Measurements from ENCODE around the gene NREP. TPM values are rescaled to one million over a fixed set of nuclear protein-coding genes. Genes with fewer than 3 reads are reported as not detected.
A peak's percentile ranks its signal among the peaks of the same experiment; 100 is the strongest.

The NREP gene
- total RNA-seq (10 to 100 TPM; 12.6 to 82.7 TPM), polyA plus RNA-seq (1 to 10 TPM; 3.0 to 7.0 TPM)

DNA sequence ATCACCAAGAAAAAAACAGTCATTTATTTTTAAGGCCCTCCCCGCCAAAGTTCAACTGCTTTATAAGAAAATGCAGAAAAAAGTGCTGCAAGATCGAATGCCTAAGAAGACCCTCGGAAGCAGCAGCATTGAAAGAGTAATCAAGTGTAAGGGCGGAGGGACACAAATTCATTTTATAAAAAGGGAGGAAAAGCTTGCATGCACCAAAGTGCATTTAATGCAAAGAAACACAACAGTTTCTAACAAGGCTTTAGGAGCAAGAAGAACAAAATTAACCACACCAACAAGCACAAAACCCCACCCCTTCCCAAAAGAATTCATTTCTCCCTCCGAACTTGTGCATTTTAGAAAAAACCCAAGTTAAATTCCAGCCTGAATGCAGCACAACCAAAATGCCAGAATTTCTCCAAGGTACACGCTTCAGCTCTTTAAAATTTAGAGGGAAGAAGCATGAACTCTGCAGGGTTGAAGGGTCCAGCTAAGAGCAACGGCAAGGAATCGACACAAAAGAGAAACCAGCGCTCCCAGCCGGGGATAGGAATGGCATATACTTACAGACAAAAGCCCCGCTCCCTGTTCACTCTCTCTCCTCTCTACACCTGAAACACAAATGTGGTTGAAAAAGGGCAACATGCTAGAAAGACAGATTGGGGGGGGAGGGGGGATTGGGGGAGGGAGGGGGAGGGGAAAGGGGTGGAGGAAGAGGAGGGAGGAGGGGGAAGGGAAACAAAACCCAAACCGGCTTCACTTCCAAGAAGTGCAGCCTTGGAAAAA is at the start of gene NREP:
NREP (minus strand) TSS at position 614 of the 774 bp plus-strand sequence. CDS start 1,422 bp downstream, outside the sequence.
- no peaks in the 10 kb centered on the region for H3K9me3 ChIP-seq (ENCODE audit: control insufficient read depth in 4 of 4, low read length in 3 of 4)
- 3% methylated on average over 12 of the region's 12 CpGs for WGBS
- TF ChIP-seq FOXA2 (IDR thresholded peaks at IDR 0.05) (no peak), RAD21 (IDR thresholded peaks at IDR 0.05) (peak in 1 of 2 donors; percentile 0)
- peak within 1 kb of the TSS; percentile 57 to 89 for H3K9ac ChIP-seq (ENCODE audit: low read depth in 1 of 2, low read length in 2 of 2)
- peak within 1 kb of the TSS; percentile 74 to 86 (median 79) for H3K4me3 ChIP-seq (ENCODE audit: low read depth in 1 of 3, low read length in 3 of 3)
- DNase-seq (ENCODE audit: low spot score), result no peak
- peak within 1 kb of the TSS; percentile 92 to 94 for H3K27ac ChIP-seq (ENCODE audit: low read depth in 1 of 2, low read length in 2 of 2)
- H3K27me3 ChIP-seq (ENCODE audit: control insufficient read depth in 4 of 4, insufficient read depth in 4 of 4, low read length in 3 of 4), result no peaks in the 10 kb centered on the region
- no peaks in the 10 kb centered on the region for H3K36me3 ChIP-seq (ENCODE audit: control insufficient read depth in 4 of 4, insufficient read depth in 3 of 4, low read depth in 1 of 4, low read length in 3 of 4)
- H3K4me1 ChIP-seq (ENCODE audit: control insufficient read depth in 4 of 4, insufficient read depth in 4 of 4, low read length in 3 of 4), result peaks cover 0 to 20% (median 8%) of the 10 kb centered on the region in 4 donors

DNA sequence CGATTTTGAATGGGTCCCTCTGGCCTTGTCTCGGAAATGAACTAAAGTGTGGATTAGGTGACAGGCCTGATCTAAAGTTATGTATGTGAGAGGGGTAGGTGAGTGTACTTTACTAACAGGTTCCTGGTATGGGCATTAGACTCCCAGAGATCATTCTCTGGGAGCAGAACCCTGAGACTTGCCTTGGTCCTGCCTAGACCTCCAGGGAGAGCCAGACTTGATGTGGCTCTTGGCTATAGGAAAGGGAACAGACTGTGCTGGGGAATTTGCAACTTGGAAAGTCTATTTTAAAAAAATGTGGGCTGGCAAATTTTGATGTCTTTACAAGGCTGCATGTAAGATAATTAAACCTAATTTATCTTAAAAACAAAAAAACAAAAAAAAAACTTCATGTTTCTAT is 49.8 kb upstream of the NREP start:
- H3K27ac ChIP-seq (ENCODE audit: low read depth in 1 of 2, low read length in 2 of 2), result no peak overlapping the region
- H3K9me3 ChIP-seq (ENCODE audit: control insufficient read depth in 4 of 4, low read length in 3 of 4), result no peaks in the 10 kb centered on the region
- H3K4me1 ChIP-seq (ENCODE audit: control insufficient read depth in 4 of 4, insufficient read depth in 4 of 4, low read length in 3 of 4), result peaks cover 0 to 14% (median 0%) of the 10 kb centered on the region in 4 donors
- no peak for TF ChIP-seq GABPA (IDR thresholded peaks at IDR 0.05 in 1 of 2, conservative IDR thresholded peaks at IDR 0.05 in 1 of 2)
- TF ChIP-seq, protein P1, sequence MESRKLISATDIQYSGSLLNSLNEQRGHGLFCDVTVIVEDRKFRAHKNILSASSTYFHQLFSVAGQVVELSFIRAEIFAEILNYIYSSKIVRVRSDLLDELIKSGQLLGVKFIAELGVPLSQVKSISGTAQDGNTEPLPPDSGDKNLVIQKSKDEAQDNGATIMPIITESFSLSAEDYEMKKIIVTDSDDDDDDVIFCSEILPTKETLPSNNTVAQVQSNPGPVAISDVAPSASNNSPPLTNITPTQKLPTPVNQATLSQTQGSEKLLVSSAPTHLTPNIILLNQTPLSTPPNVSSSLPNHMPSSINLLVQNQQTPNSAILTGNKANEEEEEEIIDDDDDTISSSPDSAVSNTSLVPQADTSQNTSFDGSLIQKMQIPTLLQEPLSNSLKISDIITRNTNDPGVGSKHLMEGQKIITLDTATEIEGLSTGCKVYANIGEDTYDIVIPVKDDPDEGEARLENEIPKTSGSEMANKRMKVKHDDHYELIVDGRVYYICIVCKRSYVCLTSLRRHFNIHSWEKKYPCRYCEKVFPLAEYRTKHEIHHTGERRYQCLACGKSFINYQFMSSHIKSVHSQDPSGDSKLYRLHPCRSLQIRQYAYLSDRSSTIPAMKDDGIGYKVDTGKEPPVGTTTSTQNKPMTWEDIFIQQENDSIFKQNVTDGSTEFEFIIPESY (IDR thresholded peaks at IDR 0.05), result no peak
- no peak for TF ChIP-seq FOXA2 (IDR thresholded peaks at IDR 0.05)
- 89% methylated on average over 2 of the region's 2 CpGs for WGBS
- H3K4me3 ChIP-seq (ENCODE audit: low read depth in 1 of 3, low read length in 3 of 3), result no peak overlapping the region
- H3K9ac ChIP-seq (ENCODE audit: low read depth in 1 of 2, low read length in 2 of 2), result no peak overlapping the region
- DNase-seq (ENCODE audit: low spot score), result no peak
- H3K36me3 ChIP-seq (ENCODE audit: control insufficient read depth in 4 of 4, insufficient read depth in 3 of 4, low read depth in 1 of 4, low read length in 3 of 4), result no peaks in the 10 kb centered on the region
- H3K27me3 ChIP-seq (ENCODE audit: control insufficient read depth in 4 of 4, insufficient read depth in 4 of 4, low read length in 3 of 4), result no peaks in the 10 kb centered on the region

DNA sequence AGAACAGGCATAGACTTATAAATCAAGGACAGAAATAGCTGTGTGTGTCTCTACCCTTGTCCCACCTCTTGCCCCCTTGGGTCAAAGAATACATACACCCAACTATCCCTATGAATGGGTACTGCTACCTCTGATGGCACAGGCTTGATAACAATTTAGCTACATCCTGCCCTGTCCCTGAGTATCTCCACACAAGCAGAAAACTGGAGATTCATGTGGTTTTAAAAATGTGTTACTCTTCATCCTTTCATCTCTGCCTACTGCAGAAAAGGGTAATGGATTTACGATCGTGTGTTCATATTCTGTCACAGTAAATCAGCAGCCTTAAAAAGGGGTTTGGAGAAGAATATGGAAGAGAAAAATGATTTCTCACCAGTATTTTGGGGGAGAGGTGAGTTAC is 49.2 kb upstream of the NREP start:
- Histone ChIP-seq H3K4me1 (ENCODE audit: control insufficient read depth in 4 of 4, insufficient read depth in 4 of 4, low read length in 3 of 4) (peaks cover 0 to 14% (median 0%) of the 10 kb centered on the region in 4 donors), H3K9me3 (ENCODE audit: control insufficient read depth in 4 of 4, low read length in 3 of 4) (no peaks in the 10 kb centered on the region), H3K4me3 (ENCODE audit: low read depth in 1 of 3, low read length in 3 of 3) (no peak overlapping the region), H3K36me3 (ENCODE audit: control insufficient read depth in 4 of 4, insufficient read depth in 3 of 4, low read depth in 1 of 4, low read length in 3 of 4) (no peaks in the 10 kb centered on the region), H3K27ac (ENCODE audit: low read depth in 1 of 2, low read length in 2 of 2) (no peak overlapping the region), H3K27me3 (ENCODE audit: control insufficient read depth in 4 of 4, insufficient read depth in 4 of 4, low read length in 3 of 4) (no peaks in the 10 kb centered on the region), H3K9ac (ENCODE audit: low read depth in 1 of 2, low read length in 2 of 2) (no peak overlapping the region)
- WGBS, result 91% methylated on average over 2 of the region's 2 CpGs
- no peak for DNase-seq (ENCODE audit: low spot score)
- TF ChIP-seq GABPA (IDR thresholded peaks at IDR 0.05 in 1 of 2, conservative IDR thresholded peaks at IDR 0.05 in 1 of 2) (no peak), MAX (IDR thresholded peaks at IDR 0.05) (no peak), RXRA (IDR thresholded peaks at IDR 0.05) (no peak), EGR1 (IDR thresholded peaks at IDR 0.05; ENCODE audit: low read depth in 2 of 2) (no peak), NR2F2 (IDR thresholded peaks at IDR 0.05) (no peak)
- TF ChIP-seq, protein P2, sequence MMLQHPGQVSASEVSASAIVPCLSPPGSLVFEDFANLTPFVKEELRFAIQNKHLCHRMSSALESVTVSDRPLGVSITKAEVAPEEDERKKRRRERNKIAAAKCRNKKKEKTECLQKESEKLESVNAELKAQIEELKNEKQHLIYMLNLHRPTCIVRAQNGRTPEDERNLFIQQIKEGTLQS (IDR thresholded peaks at IDR 0.05), result no peak

DNA sequence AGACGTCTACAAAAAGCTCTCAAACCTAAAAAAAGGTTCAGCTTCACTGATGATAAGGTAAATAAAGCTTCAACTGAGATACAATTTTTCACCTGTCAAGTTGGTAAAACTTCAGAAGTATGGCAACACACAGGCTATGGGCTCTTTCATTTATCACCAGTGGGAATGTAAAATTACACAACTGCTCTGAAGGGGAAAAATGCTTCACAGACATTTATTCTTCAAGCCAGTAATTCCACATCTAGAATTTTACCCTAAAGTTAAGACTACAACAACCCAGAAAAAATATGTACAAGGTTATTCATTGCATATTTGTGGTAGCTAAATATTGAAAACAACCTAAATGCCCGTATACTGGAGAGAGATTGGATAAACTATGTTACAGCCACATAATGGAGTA is 48.1 kb upstream of the NREP start:
- Histone ChIP-seq H3K9me3 (ENCODE audit: control insufficient read depth in 4 of 4, low read length in 3 of 4) (no peaks in the 10 kb centered on the region), H3K27ac (ENCODE audit: low read depth in 1 of 2, low read length in 2 of 2) (no peak overlapping the region), H3K4me3 (ENCODE audit: low read depth in 1 of 3, low read length in 3 of 3) (no peak overlapping the region), H3K4me1 (ENCODE audit: control insufficient read depth in 4 of 4, insufficient read depth in 4 of 4, low read length in 3 of 4) (peaks cover 0 to 9% (median 0%) of the 10 kb centered on the region in 4 donors), H3K36me3 (ENCODE audit: control insufficient read depth in 4 of 4, insufficient read depth in 3 of 4, low read depth in 1 of 4, low read length in 3 of 4) (no peaks in the 10 kb centered on the region), H3K9ac (ENCODE audit: low read depth in 1 of 2, low read length in 2 of 2) (no peak overlapping the region), H3K27me3 (ENCODE audit: control insufficient read depth in 4 of 4, insufficient read depth in 4 of 4, low read length in 3 of 4) (no peaks in the 10 kb centered on the region)
- WGBS, result 94% methylated on average over 2 of the region's 2 CpGs
- DNase-seq (ENCODE audit: low spot score), result no peak
- no peak for TF ChIP-seq REST (IDR thresholded peaks at IDR 0.05)
- TF ChIP-seq HNF4A (conservative IDR thresholded peaks at IDR 0.05), result no peak
- no peak for TF ChIP-seq SP1 (IDR thresholded peaks at IDR 0.05)
- no peak for TF ChIP-seq NR2F2 (IDR thresholded peaks at IDR 0.05)
- no peak for TF ChIP-seq MAX (IDR thresholded peaks at IDR 0.05)
- TF ChIP-seq, protein P2 (IDR thresholded peaks at IDR 0.05), result no peak
- TF ChIP-seq YY1 (IDR thresholded peaks at IDR 0.05), result no peak
- no peak for TF ChIP-seq RXRA (IDR thresholded peaks at IDR 0.05)
- TF ChIP-seq FOXA2 (IDR thresholded peaks at IDR 0.05), result no peak
- no peak for TF ChIP-seq HNF4G (IDR thresholded peaks at IDR 0.05)

Data from liver (tissue), 9 donors.